ENCODE data around the gene FBXW7.
A peak's percentile ranks its signal among the peaks of the same experiment; 100 is the strongest.
"Not testable (repeated sequence)": the region's sequence is repeated elsewhere in the genome, so short reads cannot be mapped to it uniquely, and the experiment has no call there.

The FBXW7 gene

GRCh38 chr4:152544533-152544932 lies 8.6 kb upstream of the FBXW7 start:
- not testable (repeated sequence) for DNase-seq

- DNase-seq = no peak
Observed at GRCh38 chr4:152540941-152541340, 5.0 kb upstream of the FBXW7 start.

- no peak for DNase-seq
Observed at GRCh38 chr4:152540293-152540674, 4.4 kb upstream of the FBXW7 start.

GRCh38 chr4:152539556-152540292 lies 3.8 kb upstream of the FBXW7 start:
- no peak for DNase-seq

GRCh38 chr4:152537881-152538280 lies 2.0 kb upstream of the FBXW7 start:
- DNase-seq = no peak

GRCh38 chr4:152536545-152537182 lies 772 bp upstream of the FBXW7 start:
- peak; percentile 63 for DNase-seq

- no peak for DNase-seq
Observed at GRCh38 chr4:152535360-152535902, 461 bp downstream of the FBXW7 start.

- DNase-seq = peak; percentile 40
Observed at GRCh38 chr4:152534541-152535359, 1.1 kb downstream of the FBXW7 start.

- DNase-seq = no peak
Observed at GRCh38 chr4:152531479-152531878, 4.4 kb downstream of the FBXW7 start.

GRCh38 chr4:152530600-152530999 lies 5.3 kb downstream of the FBXW7 start:
- DNase-seq = no peak

- DNase-seq = no peak
Observed at GRCh38 chr4:152529880-152530279, 6.0 kb downstream of the FBXW7 start.

- DNase-seq = no peak
Observed at GRCh38 chr4:152528060-152528459, 7.8 kb downstream of the FBXW7 start.

GRCh38 chr4:152525878-152526277 lies 10.0 kb downstream of the FBXW7 start:
- DNase-seq = peak; percentile 21

- DNase-seq = no peak
Observed at GRCh38 chr4:152524427-152524826, 11.5 kb downstream of the FBXW7 start.

GRCh38 chr4:152523731-152524130 lies 12.2 kb downstream of the FBXW7 start:
- no peak for DNase-seq

GRCh38 chr4:152522754-152523153 lies 13.1 kb downstream of the FBXW7 start:
- DNase-seq = no peak

GRCh38 chr4:152522245-152522644 lies 13.6 kb downstream of the FBXW7 start:
- DNase-seq = no peak

- peak; percentile 43 for DNase-seq
Observed at GRCh38 chr4:152516156-152516555, 19.7 kb downstream of the FBXW7 start.

- peak; percentile 73 for DNase-seq
Observed at GRCh38 chr4:152515678-152516077, 20.2 kb downstream of the FBXW7 start.

GRCh38 chr4:152514356-152514755 lies 21.5 kb downstream of the FBXW7 start:
- no peak for DNase-seq

- no peak for DNase-seq
Observed at GRCh38 chr4:152513078-152513477, 22.8 kb downstream of the FBXW7 start.

- no peak for DNase-seq
Observed at GRCh38 chr4:152512483-152512882, 23.4 kb downstream of the FBXW7 start.

GRCh38 chr4:152510349-152511147 lies 25.3 kb downstream of the FBXW7 start:
- no peak for DNase-seq
